OCI-M2 (cell line): Measurements from ENCODE around the gene TAF1D.
"Not testable (repeated sequence)": the region's sequence is repeated elsewhere in the genome, so short reads cannot be mapped to it uniquely, and the experiment has no call there.

ENCODE experiments used
- DNase-seq: peaks from one replicate; lab custom pipeline; 2025; ENCODE audit not compliant: unreplicated experiment; lab: John Stamatoyannopoulos, UW

Gene TAF1D

DNA sequence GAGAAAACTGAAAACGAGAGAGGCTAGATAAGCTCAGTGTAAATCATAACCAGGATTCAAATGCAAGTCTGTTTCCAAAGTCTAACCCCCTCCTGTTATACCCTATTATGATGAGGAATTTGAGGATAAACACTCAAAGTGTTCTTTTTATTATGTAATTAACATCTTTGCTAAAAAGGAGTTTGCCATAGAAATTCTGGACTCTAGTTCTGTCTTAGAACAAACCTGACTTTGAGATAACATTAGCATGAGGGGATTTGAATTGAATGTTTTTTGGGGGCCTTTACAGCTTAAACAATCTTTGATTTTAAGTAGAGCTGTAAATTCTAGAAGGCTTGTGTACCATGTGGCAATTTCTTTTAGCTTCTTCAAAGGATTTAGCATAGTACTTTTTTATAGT is 9.7 kb upstream of the TAF1D start:
- no peak for DNase-seq

DNA sequence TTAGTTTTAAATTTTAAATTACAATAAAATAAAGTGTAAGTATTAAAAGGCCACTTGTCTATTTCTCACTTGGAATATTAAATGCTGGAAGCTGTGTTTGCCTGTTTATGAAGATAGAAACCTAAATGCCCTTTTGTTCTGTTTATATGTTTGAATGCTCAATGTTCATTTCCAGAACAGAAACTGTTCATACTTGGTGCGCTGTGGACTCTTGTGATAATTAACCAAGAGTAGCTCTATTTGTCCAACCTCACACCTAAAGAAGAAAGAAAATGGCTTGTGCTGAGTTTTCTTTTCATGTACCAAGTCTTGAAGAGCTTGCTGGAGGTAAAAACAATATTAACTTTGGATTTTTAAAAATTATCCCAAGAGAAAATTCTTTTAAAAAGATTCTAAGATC is 5.8 kb upstream of the TAF1D start:
- no peak for DNase-seq

DNA sequence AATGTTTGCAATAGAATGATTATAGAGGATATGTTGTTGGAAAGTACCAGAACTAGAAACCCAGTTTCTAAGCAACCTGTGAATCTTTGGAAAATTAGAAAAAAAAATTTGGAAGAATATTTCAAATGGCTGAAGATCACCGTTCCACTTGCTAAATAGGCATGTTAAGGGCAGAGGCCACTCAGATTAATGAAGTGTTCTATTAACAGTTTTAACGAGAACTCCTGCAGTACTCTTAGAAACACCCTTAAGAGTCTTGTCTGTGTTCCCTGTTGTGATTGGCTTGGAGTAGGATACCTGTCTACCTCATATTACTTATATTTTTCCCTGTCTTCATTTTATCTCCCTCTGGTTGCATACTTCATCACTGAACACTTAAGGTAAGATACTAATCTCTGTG is 4.8 kb upstream of the TAF1D start:
- no peak for DNase-seq

DNA sequence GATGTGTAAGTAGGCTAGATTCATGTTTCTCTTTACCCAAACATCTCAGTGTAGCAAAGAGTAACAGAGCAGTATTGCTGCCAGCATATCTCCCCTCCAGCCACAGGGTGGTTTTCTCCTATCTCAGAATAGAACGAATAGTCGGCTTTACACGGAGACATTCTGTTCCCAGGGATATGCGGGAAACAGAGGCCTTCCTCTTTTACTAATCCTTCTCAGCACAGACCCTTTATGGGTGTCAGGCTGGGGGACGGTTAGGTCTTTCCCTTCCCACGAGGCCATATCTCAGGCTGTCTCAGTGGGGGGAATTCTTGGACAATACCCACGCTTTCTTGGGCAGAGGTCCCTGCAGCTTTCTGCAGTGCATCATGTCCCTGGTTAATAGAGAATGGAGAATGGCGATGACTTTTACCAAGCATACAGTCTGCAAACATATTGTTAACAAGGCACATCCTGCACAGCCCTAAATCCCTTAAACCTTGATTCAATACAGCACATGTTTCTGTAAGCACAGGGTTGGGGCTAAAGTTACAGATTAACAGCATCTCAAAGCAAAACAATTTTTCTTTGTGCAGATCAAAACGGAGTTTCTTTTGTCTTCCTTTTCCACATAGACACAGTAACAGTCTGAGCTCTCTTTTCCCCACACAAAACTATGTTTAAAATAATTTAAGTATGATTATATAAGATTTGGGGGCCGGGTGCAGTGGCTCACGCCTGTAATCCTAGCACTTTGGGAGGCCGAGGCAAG is 3.9 kb upstream of the TAF1D start:
- not testable (repeated sequence) for DNase-seq

DNA sequence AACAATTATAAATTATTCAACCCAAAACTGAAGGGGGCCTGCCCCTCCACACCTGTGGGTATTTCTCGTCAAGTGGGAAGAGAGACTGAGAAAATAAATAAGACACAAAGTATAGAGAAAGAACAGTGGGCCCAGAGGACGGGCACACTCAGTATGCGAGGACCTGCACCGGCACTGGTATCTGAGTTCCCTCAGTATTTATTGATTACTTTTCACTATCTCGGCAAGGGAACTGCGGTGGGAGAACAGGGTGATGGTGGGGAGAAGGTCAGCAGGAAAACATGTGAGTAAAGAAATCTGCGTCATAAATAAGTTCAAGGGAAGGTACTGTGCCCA is 3.3 kb upstream of the TAF1D start:
- DNase-seq = no peak

DNA sequence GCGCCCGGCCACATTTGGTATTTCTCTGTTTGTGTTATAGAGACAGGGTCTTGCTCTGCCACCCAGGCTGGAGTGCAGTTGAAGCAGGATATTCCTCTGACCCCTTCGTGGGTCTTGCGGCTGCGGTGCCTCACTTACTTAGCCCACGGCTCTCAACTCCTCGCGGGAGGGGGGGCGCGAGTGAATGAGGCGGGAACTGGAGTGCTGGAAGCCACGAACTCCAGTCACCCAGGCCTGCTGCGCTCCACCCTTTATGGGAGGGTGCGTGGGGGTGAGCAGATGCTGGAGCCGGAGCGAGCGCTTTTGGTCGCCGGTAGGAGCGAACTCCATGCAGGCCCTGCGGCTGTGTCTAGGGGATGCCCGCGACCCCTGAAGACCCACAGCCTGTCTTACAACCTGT is 2.0 kb upstream of the TAF1D start:
- no peak for DNase-seq

DNA sequence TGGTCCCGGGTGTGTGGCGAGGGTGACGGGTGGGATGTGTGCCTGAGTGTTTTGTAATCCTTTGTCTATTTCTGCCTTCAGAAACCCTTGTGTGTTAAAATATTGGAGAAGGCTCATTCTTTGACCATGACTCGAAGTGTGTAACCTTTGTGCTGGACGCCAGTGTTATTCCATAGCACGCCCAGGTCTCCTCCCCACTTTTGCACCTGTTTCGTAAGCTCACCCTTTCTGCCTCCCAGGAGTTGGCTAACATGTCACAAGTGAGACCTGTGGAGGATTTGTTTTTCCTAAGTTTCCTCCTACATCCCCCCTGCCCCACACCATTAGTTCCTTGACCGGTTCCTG is 559 bp upstream of the TAF1D start:
- no peak for DNase-seq

DNA sequence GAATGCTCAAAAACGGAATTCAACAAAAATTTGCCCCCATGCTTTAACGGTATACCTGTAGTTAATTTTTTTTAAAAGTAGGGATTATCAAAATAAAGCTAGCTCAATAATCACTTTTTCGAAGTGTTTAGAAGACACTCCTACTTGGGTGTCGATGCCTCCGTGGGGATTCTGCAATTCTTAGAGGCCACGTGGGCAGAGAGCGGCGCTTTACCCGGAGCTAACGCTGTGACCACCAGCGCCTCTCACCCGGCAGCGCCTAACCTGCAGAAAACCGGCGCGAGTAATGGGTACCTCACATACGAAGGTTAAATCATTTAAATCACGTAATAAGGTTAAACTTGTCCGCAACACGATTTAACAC is 583 bp downstream of the TAF1D start:
- no peak for DNase-seq

DNA sequence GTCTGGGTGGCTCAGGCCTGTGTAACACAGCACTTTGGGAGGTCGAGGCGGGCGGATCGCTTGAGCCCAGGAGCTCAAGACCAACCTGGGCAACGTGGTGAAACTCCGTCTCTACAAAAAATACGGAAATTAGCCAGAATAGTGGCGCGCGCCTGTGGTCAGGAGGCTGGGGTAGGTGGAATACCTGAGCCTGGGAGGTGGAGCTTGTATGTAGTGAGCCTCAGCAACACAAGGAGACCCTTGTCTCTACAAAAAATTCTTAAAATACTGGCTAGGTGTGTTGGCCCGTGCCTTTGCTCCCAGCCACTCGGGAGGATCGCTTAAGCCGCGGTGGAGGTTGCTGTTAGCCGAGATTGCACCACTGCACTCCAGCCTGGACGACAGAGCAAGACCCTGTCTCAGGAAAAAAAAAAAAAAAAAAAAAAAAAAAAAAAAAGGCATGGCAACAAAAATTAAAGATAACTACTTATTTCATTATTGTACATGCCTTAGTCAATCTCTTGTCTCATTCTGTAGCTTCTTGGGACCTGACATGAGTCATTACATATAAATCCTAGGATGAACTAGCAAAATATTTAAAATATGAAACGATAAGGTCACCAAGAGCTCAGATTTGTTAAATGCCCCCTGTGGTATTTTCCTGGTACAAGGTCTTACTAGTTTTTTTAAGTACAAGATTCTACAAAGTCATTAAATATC is 1.1 kb downstream of the TAF1D start:
- DNase-seq = no peak

DNA sequence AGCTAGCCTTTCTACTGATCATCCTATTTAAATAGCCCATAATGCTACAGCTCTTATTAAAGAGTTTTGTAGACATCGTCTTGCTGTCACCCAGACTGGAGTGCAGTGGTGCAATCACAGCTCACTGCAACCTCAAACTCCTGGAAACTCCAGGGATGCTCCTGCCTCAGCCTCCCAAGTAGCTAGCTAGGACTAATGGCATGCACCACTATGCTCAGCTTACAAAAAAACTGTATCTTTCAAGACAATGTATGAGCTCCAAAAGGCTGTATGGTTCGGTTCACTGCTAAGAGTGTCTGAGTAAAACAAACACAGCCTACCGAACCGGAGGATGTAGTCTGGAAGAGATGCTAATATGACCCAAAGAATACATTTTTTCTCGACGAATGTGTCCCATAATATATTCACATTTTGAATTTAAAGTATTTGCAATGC is 2.6 kb downstream of the TAF1D start:
- DNase-seq = no peak

DNA sequence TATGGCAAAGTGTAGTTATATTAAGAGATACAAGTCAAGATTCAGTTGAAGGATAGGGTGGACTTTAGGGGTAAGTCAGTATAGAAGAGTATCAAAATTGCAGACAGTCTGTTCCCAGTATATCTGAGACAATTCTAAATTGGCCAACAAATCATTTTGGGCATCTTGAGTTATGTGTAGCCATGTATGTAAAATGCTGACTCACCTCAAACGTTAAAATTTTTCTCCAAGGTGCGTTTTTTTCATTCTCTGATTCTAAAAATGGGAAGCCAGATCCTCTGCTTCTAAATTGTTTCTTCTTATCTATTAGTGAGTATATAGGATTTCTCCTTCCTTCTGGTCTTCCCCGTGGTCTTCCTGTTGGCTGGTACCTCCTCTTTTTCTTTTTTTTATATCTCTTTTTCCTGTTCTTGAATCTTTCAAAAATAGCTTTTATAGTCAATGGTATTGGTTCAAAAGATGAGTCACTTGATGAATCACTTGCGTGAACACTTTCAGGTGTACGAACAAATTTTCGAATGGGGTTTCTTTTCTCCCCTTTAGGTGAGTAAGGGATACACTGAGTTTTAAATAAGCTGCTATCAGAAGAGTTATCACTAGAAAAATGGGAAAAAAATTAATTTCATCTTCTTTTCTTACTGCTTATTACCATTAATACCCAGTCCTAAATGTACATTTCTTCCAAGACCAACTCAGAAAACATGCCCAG is 3.2 kb downstream of the TAF1D start:
- no peak for DNase-seq

DNA sequence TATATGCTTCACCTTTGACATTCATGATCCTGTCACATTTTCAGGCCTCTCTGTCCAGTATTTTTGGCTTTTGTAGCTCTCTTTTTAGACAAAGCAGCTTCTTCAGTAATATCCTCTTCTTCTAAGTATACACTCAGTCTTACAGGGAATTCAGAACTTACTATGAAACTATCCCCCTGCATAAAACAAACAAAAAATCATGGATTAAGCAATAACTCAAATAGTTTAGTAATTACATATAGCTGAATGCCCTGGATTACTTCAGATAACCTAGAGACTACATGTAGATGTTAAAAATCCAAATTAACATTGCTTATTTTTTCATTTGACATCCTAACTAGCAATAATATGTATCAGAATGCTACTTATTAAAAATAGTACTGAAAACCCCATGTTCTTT is 5.2 kb downstream of the TAF1D start:
- DNase-seq = no peak

DNA sequence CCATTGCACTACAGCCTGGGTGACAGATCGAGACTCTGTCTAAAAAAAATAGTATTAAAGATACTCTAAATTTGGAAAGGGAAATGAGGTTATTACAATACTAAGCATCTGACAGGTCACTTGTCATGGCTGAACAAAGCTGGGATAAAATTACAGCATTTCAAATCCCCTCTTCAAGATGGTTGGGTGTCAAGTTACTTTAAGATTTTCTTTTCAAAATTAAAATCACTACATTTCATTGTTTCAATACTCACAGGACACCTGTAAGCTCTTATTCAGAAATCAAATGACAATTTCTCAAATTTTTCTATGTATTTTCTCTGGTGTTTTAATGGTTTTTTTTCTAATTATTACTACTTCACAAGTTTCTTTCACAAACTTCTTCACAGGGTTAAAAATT is 5.7 kb downstream of the TAF1D start:
- no peak for DNase-seq

DNA sequence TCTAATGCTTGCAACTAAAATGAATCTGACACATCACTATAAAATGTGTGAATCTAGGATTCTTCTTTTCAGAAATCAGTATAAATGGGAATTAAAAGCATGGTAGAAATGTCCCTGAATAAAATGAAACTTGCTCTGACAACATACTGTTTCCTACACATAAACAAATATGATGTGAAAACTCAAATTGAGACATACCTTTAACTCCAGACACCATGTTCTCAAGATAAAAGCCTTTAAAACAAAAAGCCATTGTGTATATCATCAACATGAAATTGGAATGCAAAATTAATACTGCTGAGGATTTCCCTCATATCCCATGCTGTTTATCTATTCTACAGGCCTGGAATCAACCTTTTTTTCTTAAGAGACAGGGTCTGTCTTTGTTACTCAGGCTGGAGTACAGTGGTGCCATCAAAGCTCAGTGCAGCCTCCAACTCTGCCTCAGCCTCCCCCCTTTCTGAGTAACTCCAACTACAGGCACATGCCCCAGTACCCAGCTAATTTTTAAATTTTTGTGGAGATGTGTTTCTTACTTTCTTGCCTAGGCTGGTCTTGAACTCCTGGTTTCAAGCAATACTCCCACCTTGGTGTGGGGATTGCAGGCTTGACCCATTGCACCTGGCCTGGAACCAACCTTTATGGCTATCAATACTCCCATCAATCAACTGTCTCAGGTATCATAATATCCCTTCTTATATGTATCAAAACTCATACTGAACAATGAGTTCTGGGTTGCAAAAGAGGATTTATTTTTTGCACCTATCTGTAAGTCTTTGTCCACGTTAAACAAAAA is 6.7 kb downstream of the TAF1D start:
- no peak for DNase-seq

DNA sequence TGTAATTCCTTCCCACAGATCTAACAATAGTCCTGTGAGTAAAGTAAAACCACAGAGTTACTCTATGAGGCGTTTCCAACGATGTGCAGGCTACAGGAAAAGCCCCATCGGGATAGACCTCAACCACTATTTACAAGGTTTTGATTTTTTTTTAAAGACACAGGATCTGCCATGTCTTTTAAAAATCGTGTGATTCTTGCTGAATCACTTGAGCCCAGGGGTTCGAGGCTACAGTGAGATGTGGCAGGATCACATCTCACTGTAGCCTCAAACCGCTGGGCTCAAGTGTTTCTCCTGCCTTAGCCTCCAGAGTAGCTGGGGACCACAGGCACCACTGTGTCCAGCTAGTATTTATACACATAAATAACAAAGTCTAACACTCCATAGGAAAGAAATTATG is 7.8 kb downstream of the TAF1D start:
- DNase-seq = no peak

DNA sequence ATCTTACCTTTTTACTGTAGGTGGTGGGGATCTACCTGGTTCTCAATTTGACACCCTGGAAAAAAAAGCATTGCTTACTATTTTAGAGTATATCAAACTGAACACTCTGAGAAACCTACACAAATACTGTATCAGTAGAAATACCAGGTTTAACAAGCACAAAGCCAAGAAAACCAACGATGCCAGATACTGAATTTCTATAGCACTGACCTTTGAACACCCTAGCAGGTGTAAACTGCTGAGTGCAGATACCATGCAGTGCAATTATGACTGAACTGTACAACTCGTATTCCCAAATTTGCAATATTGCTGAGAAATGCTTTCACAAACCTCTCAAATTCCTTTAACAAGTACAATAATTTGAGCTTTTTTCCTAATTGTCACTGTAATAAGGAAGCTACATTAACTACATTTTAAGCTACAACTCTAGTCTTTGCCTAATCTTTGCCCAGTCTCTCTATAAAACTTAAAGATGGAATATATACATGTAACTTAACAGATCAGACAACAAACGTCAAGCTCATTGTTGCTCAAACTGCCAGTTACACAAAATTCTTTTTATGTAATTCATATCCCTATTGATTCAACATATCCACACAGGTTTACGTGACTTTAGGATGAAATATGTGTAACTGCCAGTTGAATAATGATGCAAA is 8.9 kb downstream of the TAF1D start:
- no peak for DNase-seq

DNA sequence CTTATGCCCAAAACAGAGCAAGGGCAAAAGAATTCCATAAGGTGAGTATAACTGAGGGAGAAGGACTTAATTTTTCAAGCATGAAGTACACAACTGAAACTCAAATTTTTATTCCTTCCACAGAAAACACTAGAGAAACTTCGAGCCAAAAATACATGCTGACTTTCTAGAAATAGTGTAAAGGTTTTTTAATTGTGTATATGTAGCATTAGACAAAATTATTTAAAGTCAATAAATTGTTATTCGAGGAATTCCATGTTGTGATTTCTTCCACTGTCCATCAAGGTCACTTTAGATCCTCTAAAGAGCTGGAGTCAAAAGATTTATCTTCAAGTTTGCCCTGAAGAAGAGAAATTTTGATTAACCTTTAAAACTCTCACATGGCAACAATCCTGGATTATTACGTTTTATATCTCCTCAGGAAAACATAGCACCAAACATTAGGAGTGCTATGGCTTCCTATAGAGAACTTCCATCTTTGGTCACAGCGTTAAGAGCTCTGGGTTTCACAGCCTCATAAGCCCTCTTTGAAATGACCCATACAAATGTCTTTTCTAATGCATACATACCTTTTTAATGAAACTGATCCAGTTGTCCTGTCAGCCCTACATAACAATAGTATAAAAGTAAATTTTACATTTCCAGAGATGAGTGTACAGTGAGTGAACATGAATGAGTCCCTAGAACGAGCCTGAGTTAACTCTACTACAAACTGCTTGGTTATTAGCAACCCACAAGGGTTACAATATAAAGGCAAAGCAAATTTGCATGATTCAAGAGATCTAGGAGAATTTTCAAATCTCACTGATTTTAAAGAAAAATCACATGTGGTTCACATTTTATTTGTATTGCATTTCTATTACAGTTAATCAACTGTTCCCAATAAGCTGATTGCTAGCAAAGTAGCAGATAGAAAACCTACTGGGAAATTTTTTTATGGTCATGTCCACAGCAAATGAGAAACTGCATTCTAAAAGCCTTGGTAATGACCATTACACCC is 10.9 kb downstream of the TAF1D start:
- DNase-seq = no peak

DNA sequence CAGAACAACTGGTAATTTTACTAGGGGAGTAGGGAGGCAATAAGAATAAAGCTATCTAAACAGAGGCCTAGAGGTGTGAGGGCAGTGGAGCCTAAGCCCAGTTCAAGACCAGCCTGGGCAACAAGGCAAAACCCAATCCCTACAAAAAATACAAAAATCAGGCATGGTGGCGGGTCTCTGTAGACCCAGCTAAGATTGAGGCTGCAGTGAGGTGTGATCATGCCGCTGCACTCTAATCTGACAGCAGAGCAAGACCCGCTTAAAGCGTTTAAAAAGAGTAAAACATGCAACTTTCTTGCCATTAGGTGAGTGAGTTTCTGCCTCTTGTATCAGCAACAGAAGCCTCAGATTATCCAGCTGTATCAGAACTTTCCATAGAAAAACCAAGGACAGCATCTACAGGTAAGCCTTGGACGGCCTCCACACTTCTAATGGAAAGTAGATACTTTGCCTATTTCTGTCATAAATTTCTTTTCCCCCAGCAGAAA is 12.1 kb downstream of the TAF1D start:
- no peak for DNase-seq

DNA sequence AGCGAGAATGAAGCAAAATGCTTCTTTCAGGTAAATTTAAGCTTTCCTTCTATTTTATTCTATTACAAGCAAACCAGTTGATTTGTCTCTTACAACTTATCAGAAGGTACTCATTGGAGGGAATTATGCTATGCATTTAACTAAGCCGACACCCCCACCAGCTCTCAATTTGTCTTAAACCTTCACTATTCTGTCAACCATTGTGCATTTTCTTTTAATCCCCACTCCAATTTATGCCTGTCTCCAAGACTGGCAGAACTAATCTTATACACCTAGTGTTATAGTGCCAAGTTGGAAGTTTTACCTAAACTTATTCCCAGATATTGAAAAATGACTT is 12.5 kb downstream of the TAF1D start:
- DNase-seq = no peak
